Astrocyte of the spinal cord (primary cell): ENCODE measurements around the gene PCCB.

Experiments
- DNase-seq: peaks from one replicate; pipeline ENCODE4 v3.0.0; 2011; ENCODE audit warnings: low read depth, low spot score
- H3K4me3 ChIP-seq: 2 replicates; pipeline ENCODE4 v1.5.1; 2011; ENCODE audit warnings: low read depth, mild to moderate bottlenecking, low read length, moderate library complexity
- CTCF ChIP-seq: IDR thresholded peaks from 2 replicates; pipeline ENCODE4 v1.5.1; 2012; ENCODE audit warnings: low read depth, mild to moderate bottlenecking, low read length, inconsistent platforms
- in situ Hi-C: cut with HindIII; loops from 2 replicates; pipeline ENCODE4 v1.10.0; 2017; ENCODE audit warnings: low sequenced_read_pairs

The PCCB gene

GRCh38 chr3:136236109-136236508 lies 14.0 kb upstream of the PCCB start:
- DNase-seq, result no peak
- in situ Hi-C loops, result no loop called here
- no peak overlapping the region for H3K4me3 ChIP-seq
- TF ChIP-seq CTCF, result no peak

- TF ChIP-seq CTCF, result no peak
- H3K4me3 ChIP-seq, result no peak overlapping the region
- no peak for DNase-seq
- in situ Hi-C loops, result no loop called here
These were observed 13.0 kb upstream of the PCCB start for GRCh38 chr3:136237103-136237502.

GRCh38 chr3:136237961-136238649 lies 12.0 kb upstream of the PCCB start:
- DNase-seq, result no peak
- TF ChIP-seq CTCF, result no peak
- no peak overlapping the region for H3K4me3 ChIP-seq
- in situ Hi-C loops, result no loop called here

GRCh38 chr3:136239094-136239493 lies 11.0 kb upstream of the PCCB start:
- no peak for TF ChIP-seq CTCF
- no peak for DNase-seq
- in situ Hi-C loops, result no loop called here
- no peak overlapping the region for H3K4me3 ChIP-seq

GRCh38 chr3:136245691-136246090 lies 4.4 kb upstream of the PCCB start:
- H3K4me3 ChIP-seq, result no peak overlapping the region
- in situ Hi-C loops, result no loop called here
- TF ChIP-seq CTCF, result no peak
- DNase-seq, result no peak

GRCh38 chr3:136247436-136247835 lies 2.7 kb upstream of the PCCB start:
- in situ Hi-C loops, result no loop called here
- DNase-seq, result no peak
- no peak overlapping the region for H3K4me3 ChIP-seq
- no peak for TF ChIP-seq CTCF
